GM21528 (cell line): ENCODE measurements around the gene CIROP.

Source experiments
- ATAC-seq: cut with Tn5 transposase; IDR thresholded peaks from one replicate; pipeline ENCODE4 v1.9.1; 2021; ENCODE audit warnings: mild to moderate bottlenecking, moderate library complexity; ENCODE audit not compliant: unreplicated experiment, low FRiP score

Gene CIROP

GRCh38 chr14:23095196-23096108, 9.3 kb downstream of the CIROP start, which contains the start of gene C14orf119:
C14orf119 (plus strand) TSS chr14:23095505; CDS start chr14:23097659, 2,154 bp downstream.
- peak; percentile 93 for ATAC-seq

- ATAC-seq: peak; percentile 36
These were observed 10.1 kb downstream of the CIROP start, which contains the start of gene ACIN1 for GRCh38 chr14:23094666-23095195. ACIN1 (minus strand) TSS chr14:23095136; CDS start chr14:23095112, 24 bp downstream.

GRCh38 chr14:23093991-23094665, 10.7 kb downstream of the CIROP start:
- ATAC-seq: no peak

- ATAC-seq: no peak
These were observed 11.3 kb downstream of the CIROP start for GRCh38 chr14:23093526-23093925.

- ATAC-seq: no peak
These were observed 11.7 kb downstream of the CIROP start for GRCh38 chr14:23093104-23093503.

- no peak for ATAC-seq
These were observed 13.2 kb downstream of the CIROP start for GRCh38 chr14:23091294-23092225.

- no peak for ATAC-seq
These were observed 14.5 kb downstream of the CIROP start for GRCh38 chr14:23090254-23090636.

GRCh38 chr14:23089498-23090253, 15.1 kb downstream of the CIROP start:
- ATAC-seq: no peak

GRCh38 chr14:23086565-23086964, 18.2 kb downstream of the CIROP start:
- no peak for ATAC-seq

GRCh38 chr14:23085458-23085857, 19.3 kb downstream of the CIROP start:
- no peak for ATAC-seq

- ATAC-seq: no peak
These were observed 24.3 kb downstream of the CIROP start for GRCh38 chr14:23080474-23080873.

- no peak for ATAC-seq
These were observed 25.1 kb downstream of the CIROP start for GRCh38 chr14:23079716-23080115.

GRCh38 chr14:23078692-23079116, 26.1 kb downstream of the CIROP start:
- no peak for ATAC-seq

- no peak for ATAC-seq
These were observed 26.8 kb downstream of the CIROP start for GRCh38 chr14:23077962-23078361.

- ATAC-seq: no peak
These were observed 27.9 kb downstream of the CIROP start for GRCh38 chr14:23076785-23077408.

- no peak for ATAC-seq
These were observed 29.9 kb downstream of the CIROP start for GRCh38 chr14:23074906-23075305.

GRCh38 chr14:23071921-23072539, 32.8 kb downstream of the CIROP start:
- no peak for ATAC-seq

GRCh38 chr14:23071244-23071920, 33.4 kb downstream of the CIROP start:
- ATAC-seq: peak; percentile 89
